ENCODE results near the gene ILF3. TPM values are rescaled to one million over a fixed set of nuclear protein-coding genes. Genes with fewer than 3 reads are reported as not detected.
A peak's percentile ranks its signal among the peaks of the same experiment; 100 is the strongest.

Gene ILF3
- total RNA-seq, 1 donor from 2014 or later: 223 TPM

DNA sequence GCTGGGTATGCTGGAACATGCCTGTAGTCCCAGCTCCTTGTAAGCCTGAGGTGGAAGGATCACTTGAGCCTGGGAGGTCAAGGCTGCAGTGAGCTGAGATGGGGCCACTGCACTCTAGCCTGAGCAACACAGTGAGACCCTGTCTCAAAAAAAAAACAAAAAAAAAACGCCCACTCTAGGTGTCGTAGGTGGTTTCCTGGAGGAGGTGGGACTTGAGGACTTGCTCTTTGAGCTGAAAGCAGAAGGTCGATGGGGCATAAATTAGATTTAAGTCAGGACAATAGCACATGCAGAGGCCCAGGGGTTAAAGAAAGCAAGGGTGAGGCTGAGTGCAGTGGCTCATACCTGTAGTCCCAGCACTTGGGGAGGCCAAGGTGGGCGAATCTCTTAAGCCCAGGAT is 12.9 kb upstream of the ILF3 start:
- no peak for DNase-seq (ENCODE audit: extremely low spot score, unreplicated experiment)
- Mint-ChIP-seq H3K27ac (ENCODE audit: unreplicated experiment) (no peak overlapping the region), H3K4me3 (ENCODE audit: unreplicated experiment) (no peak overlapping the region), H3K27me3 (ENCODE audit: unreplicated experiment) (no peaks in the 10 kb centered on the region), H3K36me3 (ENCODE audit: unreplicated experiment) (peaks cover 28% of the 10 kb centered on the region), H3K9me3 (ENCODE audit: unreplicated experiment) (no peaks in the 10 kb centered on the region), H3K4me1 (ENCODE audit: unreplicated experiment) (peaks cover 19% of the 10 kb centered on the region)
- TF ChIP-seq CTCF (IDR thresholded peaks at IDR 0.05): no peak

- H3K27me3 Mint-ChIP-seq (ENCODE audit: unreplicated experiment): no peaks in the 10 kb centered on the region
- no peak for DNase-seq (ENCODE audit: extremely low spot score, unreplicated experiment)
These were observed 11.5 kb upstream of the ILF3 start for GRCh38 chr19:10642473-10643171.

DNA sequence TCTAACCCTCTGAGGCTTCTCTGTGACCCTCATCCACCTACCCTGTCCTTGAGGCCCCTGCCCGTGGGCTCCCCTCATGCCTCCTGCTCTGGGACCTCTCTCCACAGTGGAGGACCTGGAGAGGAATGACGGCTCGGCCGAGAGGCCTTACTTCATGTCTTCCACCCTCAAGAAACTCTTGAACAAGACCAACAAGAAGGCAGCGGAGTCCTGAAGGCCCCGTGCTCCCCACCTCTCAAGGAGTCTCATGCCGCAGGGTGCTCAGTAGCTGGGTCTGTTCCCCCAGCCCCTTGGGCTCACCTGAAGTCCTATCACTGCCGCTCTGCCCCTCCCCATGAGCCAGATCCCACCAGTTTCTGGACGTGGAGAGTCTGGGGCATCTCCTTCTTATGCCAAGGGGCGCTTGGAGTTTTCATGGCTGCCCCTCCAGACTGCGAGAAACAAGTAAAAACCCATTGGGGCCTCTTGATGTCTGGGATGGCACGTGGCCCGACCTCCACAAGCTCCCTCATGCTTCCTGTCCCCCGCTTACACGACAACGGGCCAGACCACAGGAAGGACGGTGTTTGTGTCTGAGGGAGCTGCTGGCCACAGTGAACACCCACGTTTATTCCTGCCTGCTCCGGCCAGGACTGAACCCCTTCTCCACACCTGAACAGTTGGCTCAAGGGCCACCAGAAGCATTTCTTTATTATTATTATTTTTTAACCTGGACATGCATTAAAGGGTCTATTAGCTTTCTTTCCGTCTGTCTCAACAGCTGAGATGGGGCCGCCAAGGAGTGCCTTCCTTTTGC is 10.8 kb upstream of the ILF3 start:
- Mint-ChIP-seq H3K9me3 (ENCODE audit: unreplicated experiment) (no peaks in the 10 kb centered on the region), H3K36me3 (ENCODE audit: unreplicated experiment) (peaks cover 13% of the 10 kb centered on the region), H3K4me3 (ENCODE audit: unreplicated experiment) (no peak overlapping the region), H3K27me3 (ENCODE audit: unreplicated experiment) (no peaks in the 10 kb centered on the region), H3K4me1 (ENCODE audit: unreplicated experiment) (peaks cover 19% of the 10 kb centered on the region), H3K27ac (ENCODE audit: unreplicated experiment) (peak overlapping the region; percentile 82)
- no peak for DNase-seq (ENCODE audit: extremely low spot score, unreplicated experiment)
- TF ChIP-seq CTCF (IDR thresholded peaks at IDR 0.05): no peak

More at GRCh38 chr19:10642473-10643171, 11.5 kb upstream of the ILF3 start:
- Mint-ChIP-seq H3K4me1 (ENCODE audit: unreplicated experiment) (peaks cover 19% of the 10 kb centered on the region), H3K9me3 (ENCODE audit: unreplicated experiment) (no peaks in the 10 kb centered on the region), H3K4me3 (ENCODE audit: unreplicated experiment) (no peak overlapping the region), H3K27ac (ENCODE audit: unreplicated experiment) (peak overlapping the region; percentile 18), H3K36me3 (ENCODE audit: unreplicated experiment) (peaks cover 19% of the 10 kb centered on the region)
- no peak for TF ChIP-seq CTCF (IDR thresholded peaks at IDR 0.05)

DNA sequence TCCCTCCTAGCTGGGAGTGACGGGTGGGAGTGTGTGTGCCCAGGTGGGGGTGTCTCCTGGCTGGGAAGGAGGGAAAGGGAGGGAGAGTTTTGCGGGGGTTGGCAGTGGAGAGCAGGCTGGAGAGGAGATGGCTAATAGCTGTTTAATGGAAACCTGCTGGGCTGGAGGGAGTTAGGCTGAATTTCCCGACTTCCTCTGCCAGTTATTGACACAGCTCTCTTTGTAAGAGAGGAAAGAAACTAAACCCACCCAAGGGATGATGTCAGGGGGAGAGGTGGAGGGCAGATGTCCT is 10.2 kb upstream of the ILF3 start:
- peaks cover 13% of the 10 kb centered on the region for H3K36me3 Mint-ChIP-seq (ENCODE audit: unreplicated experiment)
- H3K9me3 Mint-ChIP-seq (ENCODE audit: unreplicated experiment): no peaks in the 10 kb centered on the region
- no peak for TF ChIP-seq CTCF (IDR thresholded peaks at IDR 0.05)
- H3K4me1 Mint-ChIP-seq (ENCODE audit: unreplicated experiment): peaks cover 19% of the 10 kb centered on the region
- H3K4me3 Mint-ChIP-seq (ENCODE audit: unreplicated experiment): no peak overlapping the region
- peak overlapping the region; percentile 82 for H3K27ac Mint-ChIP-seq (ENCODE audit: unreplicated experiment)
- no peak for DNase-seq (ENCODE audit: extremely low spot score, unreplicated experiment)
- no peaks in the 10 kb centered on the region for H3K27me3 Mint-ChIP-seq (ENCODE audit: unreplicated experiment)

DNA sequence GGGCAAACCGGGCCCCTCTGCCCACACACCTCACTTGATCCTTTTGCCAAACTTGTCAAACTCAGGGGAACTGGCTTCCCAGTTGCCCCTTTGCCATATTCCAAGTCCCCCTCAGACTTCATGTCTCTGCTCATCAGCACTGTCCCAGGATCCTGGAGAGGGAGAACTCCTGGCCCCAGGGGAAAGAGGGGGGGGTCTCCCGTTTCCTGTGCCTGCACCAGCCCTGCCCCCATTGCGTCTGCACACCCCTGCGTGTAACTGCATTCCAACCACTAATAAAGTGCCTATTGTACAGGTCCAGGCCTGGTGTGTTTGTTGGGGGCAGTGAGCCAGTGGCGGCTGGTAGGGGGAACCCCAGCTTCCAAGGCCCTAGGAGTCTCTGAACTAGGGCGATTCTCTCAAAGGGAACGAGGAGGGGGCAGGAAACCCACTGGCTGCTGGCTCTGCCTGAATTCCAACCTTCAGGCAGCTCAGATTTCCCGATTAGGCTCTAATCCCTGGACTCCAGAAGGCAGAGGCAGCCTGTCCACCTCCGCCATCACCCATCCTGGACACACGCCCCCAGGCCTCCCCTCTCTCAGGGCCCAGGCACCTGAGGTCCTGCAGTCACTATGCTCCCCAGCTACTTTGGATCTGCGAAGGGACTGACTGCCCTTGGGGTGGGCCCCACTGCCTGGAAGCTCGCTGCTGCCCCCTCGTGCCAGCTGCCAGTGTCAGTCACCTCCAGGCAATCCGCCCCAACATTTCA is 9.7 kb upstream of the ILF3 start:
- H3K9me3 Mint-ChIP-seq (ENCODE audit: unreplicated experiment): no peaks in the 10 kb centered on the region
- peaks cover 9% of the 10 kb centered on the region for H3K36me3 Mint-ChIP-seq (ENCODE audit: unreplicated experiment)
- H3K4me1 Mint-ChIP-seq (ENCODE audit: unreplicated experiment): peaks cover 19% of the 10 kb centered on the region
- no peak overlapping the region for H3K4me3 Mint-ChIP-seq (ENCODE audit: unreplicated experiment)
- peak; percentile 89 for TF ChIP-seq CTCF (IDR thresholded peaks at IDR 0.05)
- DNase-seq (ENCODE audit: extremely low spot score, unreplicated experiment): peak; percentile 95
- H3K27ac Mint-ChIP-seq (ENCODE audit: unreplicated experiment): peak overlapping the region; percentile 82
- H3K27me3 Mint-ChIP-seq (ENCODE audit: unreplicated experiment): no peaks in the 10 kb centered on the region

All from osteocyte (in vitro differentiated cells).